OCI-LY7 (cell line): ENCODE measurements around the gene IL18R1. TPM values are rescaled to one million over a fixed set of nuclear protein-coding genes. Genes with fewer than 3 reads are reported as not detected.

Experiments used
- BruUV-seq: library from RNA; stranded (reverse); fragments of 400-500 nt; replicated peaks from 2 replicates; lab custom pipeline; 2021; lab: Mats Ljungman, UMichigan
- CTCF ChIA-PET: fragments of 300-600 bp; sonication (Branson Sonifier 250); formaldehyde crosslinking; loops from one replicate; lab custom pipeline; 2022; ENCODE audit warnings: antibody characterized with exemption; ENCODE audit not compliant: unreplicated experiment; lab: Charles Lee
- POLR2A ChIA-PET: fragments of 300-600 bp; sonication (Branson Sonifier 250); formaldehyde crosslinking; loops from one replicate; lab custom pipeline; 2022; ENCODE audit warnings: antibody characterized with exemption; lab: Charles Lee
- DNase-seq: peaks from one replicate; pipeline ENCODE4 v3.0.0-alpha.2; 2015; ENCODE audit warnings: low spot score
- H2AFZ ChIP-seq: fragments of 200-600 bp; sonication (generic), shearing (Covaris generic); 2 replicates; pipeline ENCODE4 v1.6.1; 2014; ENCODE audit warnings: mild to moderate bottlenecking, antibody characterized with exemption, low read length, moderate library complexity
- H3K27ac ChIP-seq: fragments of 200-600 bp; sonication (generic); 2 replicates; pipeline ENCODE4 v1.5.1; 2014; ENCODE audit warnings: mixed run types, low read depth, mild to moderate bottlenecking, moderate library complexity, low read length, inconsistent platforms; ENCODE audit not compliant: poor library complexity, severe bottlenecking
- H3K36me3 ChIP-seq: fragments of 200-600 bp; sonication (generic); 2 replicates; pipeline ENCODE4 v1.6.1; 2014; ENCODE audit warnings: mild to moderate bottlenecking, antibody characterized with exemption, low read length, moderate library complexity, mixed read lengths; ENCODE audit not compliant: insufficient read depth
- H3K4me1 ChIP-seq: fragments of 200-600 bp; sonication (generic); 2 replicates; pipeline ENCODE4 v1.5.1; 2014; ENCODE audit warnings: mild to moderate bottlenecking, low read length; ENCODE audit not compliant: insufficient read depth, poor library complexity, severe bottlenecking
- H3K4me2 ChIP-seq: fragments of 200-600 bp; sonication (generic); 2 replicates; pipeline ENCODE4 v1.6.1; 2014; ENCODE audit warnings: mild to moderate bottlenecking, low read length
- H3K4me3 ChIP-seq: fragments of 200-600 bp; sonication (generic); 2 replicates; pipeline ENCODE4 v1.5.1; 2014; ENCODE audit warnings: mild to moderate bottlenecking, low read depth, low read length; ENCODE audit not compliant: poor library complexity, severe bottlenecking
- H3K79me2 ChIP-seq: fragments of 200-600 bp; sonication (generic); 2 replicates; pipeline ENCODE4 v1.6.1; 2016; ENCODE audit warnings: low read depth, mild to moderate bottlenecking, low read length, moderate library complexity, mixed read lengths; ENCODE audit not compliant: insufficient read depth
- H3K9me2 ChIP-seq: fragments of 200-600 bp; sonication (generic); 2 replicates; pipeline ENCODE4 v1.6.1; 2016; ENCODE audit warnings: mild to moderate bottlenecking, low read length, mixed read lengths; ENCODE audit not compliant: insufficient read depth
- H3K9me3 ChIP-seq: fragments of 200-600 bp; sonication (generic); 2 replicates; pipeline ENCODE4 v1.6.1; 2014; ENCODE audit warnings: mild to moderate bottlenecking, mixed run types, low read length, mixed read lengths
- H4K20me1 ChIP-seq: fragments of 200-600 bp; sonication (generic); 2 replicates; pipeline ENCODE4 v1.6.1; 2014; ENCODE audit warnings: mild to moderate bottlenecking, antibody characterized with exemption, low read length, moderate library complexity, mixed read lengths; ENCODE audit not compliant: insufficient read depth
- CTCF ChIP-seq: fragments of 200-600 bp; sonication (generic); conservative IDR thresholded peaks from 2 replicates; pipeline ENCODE4 v1.5.1; 2014; ENCODE audit warnings: mild to moderate bottlenecking, antibody characterized with exemption, low read length, moderate library complexity, mixed read lengths
- EZH2phosphoT487 ChIP-seq: fragments of 200-600 bp; sonication (generic); IDR thresholded peaks from 2 replicates; pipeline ENCODE4 v1.6.1; 2018; ENCODE audit warnings: low read depth, borderline replicate concordance, mild to moderate bottlenecking, mixed run types, antibody characterized with exemption, low read length, moderate library complexity, mixed read lengths
- intact Hi-C: fragments of 100-400 bp; cut with micrococcal nuclease; formaldehyde crosslinking; loops from one replicate; pipeline ENCODE4 v1.10.0; 2022; ENCODE audit not compliant: unreplicated experiment
- total RNA-seq, 2 experiments: library from RNA; depleted of rRNA in 1 of 2; stranded (reverse); fragments of >200 nt in 1 of 2; shearing (Covaris generic) in 1 of 2; gene quantifications; 2 replicates each; pipeline ENCODE4 v1.2.3, GENCODE V29; 2014 to 2022

IL18R1 gene
- total RNA-seq, 2 experiments from 2014 or later, result not detected

- no peaks in the 10 kb centered on the region for H3K9me3 ChIP-seq
- BruUV-seq, result no TSS peak
- no peak overlapping the region for H3K4me2 ChIP-seq
- intact Hi-C loops, result no loop called here
- no peaks in the 10 kb centered on the region for H3K36me3 ChIP-seq
- no peaks in the 10 kb centered on the region for H3K79me2 ChIP-seq
- no peak for DNase-seq
- H3K4me1 ChIP-seq, result no peaks in the 10 kb centered on the region
- H3K9me2 ChIP-seq, result no peaks in the 10 kb centered on the region
- H3K4me3 ChIP-seq, result no peak overlapping the region
- ChIA-PET CTCF (no interaction called here), POLR2A (interaction anchor here (0.7 kb wide), 1 partner anchor 133 kb away, joined by 3 read pairs; no protein-coding TSS in a partner anchor)
- no peak overlapping the region for H3K27ac ChIP-seq
- no peaks in the 10 kb centered on the region for H4K20me1 ChIP-seq
- no peak overlapping the region for H2AFZ ChIP-seq
- TF ChIP-seq EZH2phosphoT487 (no peak), CTCF (no peak)
Observed at GRCh38 chr2:102386867-102387541, 31.4 kb downstream of the IL18R1 start.

GRCh38 chr2:102387763-102388546, 32.4 kb downstream of the IL18R1 start:
- no peaks in the 10 kb centered on the region for H3K9me3 ChIP-seq
- no peak overlapping the region for H3K27ac ChIP-seq
- no peaks in the 10 kb centered on the region for H3K9me2 ChIP-seq
- no peaks in the 10 kb centered on the region for H3K36me3 ChIP-seq
- H3K4me3 ChIP-seq, result no peak overlapping the region
- CTCF ChIA-PET, result no interaction called here
- no peaks in the 10 kb centered on the region for H4K20me1 ChIP-seq
- BruUV-seq, result no TSS peak
- intact Hi-C loops, result no loop called here
- H3K4me2 ChIP-seq, result no peak overlapping the region
- no peaks in the 10 kb centered on the region for H3K4me1 ChIP-seq
- DNase-seq, result no peak
- no peak for TF ChIP-seq CTCF
- TF ChIP-seq EZH2phosphoT487, result no peak
- no peak overlapping the region for H2AFZ ChIP-seq
- no peaks in the 10 kb centered on the region for H3K79me2 ChIP-seq
- POLR2A ChIA-PET, result no interaction called here
